MM.1S (cell line): ENCODE data around the gene FGF9.

Source experiments
- DNase-seq: peaks from one replicate; pipeline ENCODE4 v3.0.0-alpha.2; 2015
- H2AFZ ChIP-seq: fragments of 300-600 bp; sonication (generic); 2 replicates; pipeline ENCODE4 v1.6.0; 2016; ENCODE audit warnings: antibody characterized with exemption, low read length
- H3F3A ChIP-seq: fragments of 300-600 bp; sonication (generic); 2 replicates; pipeline ENCODE4 v1.6.1; 2016; ENCODE audit warnings: mild to moderate bottlenecking, antibody characterized with exemption, low read length, moderate library complexity, mixed read lengths; ENCODE audit not compliant: insufficient read depth
- H3K27ac ChIP-seq: fragments of 300-600 bp; sonication (generic); 2 replicates; pipeline ENCODE4 v1.5.1; 2016; ENCODE audit warnings: mild to moderate bottlenecking, low read length
- H3K27me3 ChIP-seq: fragments of 300-600 bp; sonication (generic); replicated peaks from 2 replicates; pipeline ENCODE4 v1.6.0; 2016; ENCODE audit warnings: low read length; ENCODE audit not compliant: insufficient read depth
- H3K36me3 ChIP-seq: fragments of 300-600 bp; sonication (generic); replicated peaks from 2 replicates; pipeline ENCODE4 v1.6.1; 2016; ENCODE audit warnings: mild to moderate bottlenecking, low read length, mixed read lengths; ENCODE audit not compliant: insufficient read depth
- H3K4me1 ChIP-seq: fragments of 300-600 bp; sonication (generic); 2 replicates; pipeline ENCODE4 v1.6.1; 2016; ENCODE audit warnings: low read length, mixed read lengths
- H3K4me2 ChIP-seq: fragments of 300-600 bp; sonication (generic); 2 replicates; pipeline ENCODE4 v1.6.0; 2016; ENCODE audit warnings: low read depth, low read length
- H3K4me3 ChIP-seq: fragments of 300-600 bp; sonication (generic); 2 replicates; pipeline ENCODE4 v1.5.1; 2016; ENCODE audit warnings: low read length, mixed read lengths
- H3K79me2 ChIP-seq: fragments of 300-600 bp; sonication (generic); 2 replicates; pipeline ENCODE4 v1.6.1; 2016; ENCODE audit warnings: mixed run types, low read length, mixed read lengths
- H3K9ac ChIP-seq: fragments of 300-600 bp; sonication (generic); 2 replicates; pipeline ENCODE4 v1.6.1; 2016; ENCODE audit warnings: low read length, mixed read lengths
- H3K9me2 ChIP-seq: fragments of 300-600 bp; sonication (generic); replicated peaks from 2 replicates; pipeline ENCODE4 v1.6.1; 2016; ENCODE audit warnings: mild to moderate bottlenecking, low read length, mixed read lengths; ENCODE audit not compliant: insufficient read depth
- H3K9me3 ChIP-seq: fragments of 300-600 bp; sonication (generic); replicated peaks from 2 replicates; pipeline ENCODE4 v1.6.1; 2016; ENCODE audit warnings: mild to moderate bottlenecking, low read length, mixed read lengths; ENCODE audit not compliant: insufficient read depth
- H4K20me1 ChIP-seq: fragments of 300-600 bp; sonication (generic); 2 replicates; pipeline ENCODE4 v1.6.1; 2016; ENCODE audit warnings: mild to moderate bottlenecking, low read length, moderate library complexity, mixed read lengths; ENCODE audit not compliant: insufficient read depth
- EZH2 ChIP-seq: fragments of 300-600 bp; sonication (generic); optimal IDR thresholded peaks from 2 replicates; pipeline ENCODE3; 2017; ENCODE audit warnings: low read depth, mild to moderate bottlenecking, antibody characterized with exemption, low read length, mixed read lengths
- EZH2phosphoT487 ChIP-seq: fragments of 300-600 bp; sonication (generic); IDR thresholded peaks from 2 replicates; pipeline ENCODE4 v1.6.1; 2018; ENCODE audit warnings: antibody characterized with exemption, low read length
- TF ChIP-seq, protein P1 (sequence below): fragments of 300-600 bp; sonication (generic); IDR thresholded peaks from 2 replicates; pipeline ENCODE4 v1.5.1; 2016; ENCODE audit warnings: antibody characterized with exemption, low read length, mixed read lengths

FGF9 gene

DNA sequence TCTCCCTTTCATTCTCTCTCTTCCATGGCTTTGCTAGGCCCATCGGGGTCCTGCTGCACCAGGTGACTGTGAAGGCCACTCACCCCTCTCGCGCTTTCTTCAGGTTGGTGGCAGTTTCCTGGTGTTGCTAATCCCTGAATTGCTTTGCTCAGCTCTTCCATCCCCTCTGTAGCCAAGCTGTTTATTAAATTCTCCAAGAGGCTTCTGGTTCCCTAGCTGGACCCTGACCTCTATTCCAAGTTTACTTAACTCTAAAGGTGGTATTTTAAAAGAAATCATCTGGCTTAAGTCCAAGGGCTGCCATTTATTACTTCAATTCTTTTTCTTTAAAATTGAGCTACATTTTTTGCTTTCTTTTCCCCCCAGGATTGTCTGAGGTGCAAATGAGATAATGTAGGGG lies 34.2 kb upstream of the FGF9 start:
- H3K9me3 ChIP-seq: no peaks in the 10 kb centered on the region
- no peaks in the 10 kb centered on the region for H3K9me2 ChIP-seq
- TF ChIP-seq, protein P1, sequence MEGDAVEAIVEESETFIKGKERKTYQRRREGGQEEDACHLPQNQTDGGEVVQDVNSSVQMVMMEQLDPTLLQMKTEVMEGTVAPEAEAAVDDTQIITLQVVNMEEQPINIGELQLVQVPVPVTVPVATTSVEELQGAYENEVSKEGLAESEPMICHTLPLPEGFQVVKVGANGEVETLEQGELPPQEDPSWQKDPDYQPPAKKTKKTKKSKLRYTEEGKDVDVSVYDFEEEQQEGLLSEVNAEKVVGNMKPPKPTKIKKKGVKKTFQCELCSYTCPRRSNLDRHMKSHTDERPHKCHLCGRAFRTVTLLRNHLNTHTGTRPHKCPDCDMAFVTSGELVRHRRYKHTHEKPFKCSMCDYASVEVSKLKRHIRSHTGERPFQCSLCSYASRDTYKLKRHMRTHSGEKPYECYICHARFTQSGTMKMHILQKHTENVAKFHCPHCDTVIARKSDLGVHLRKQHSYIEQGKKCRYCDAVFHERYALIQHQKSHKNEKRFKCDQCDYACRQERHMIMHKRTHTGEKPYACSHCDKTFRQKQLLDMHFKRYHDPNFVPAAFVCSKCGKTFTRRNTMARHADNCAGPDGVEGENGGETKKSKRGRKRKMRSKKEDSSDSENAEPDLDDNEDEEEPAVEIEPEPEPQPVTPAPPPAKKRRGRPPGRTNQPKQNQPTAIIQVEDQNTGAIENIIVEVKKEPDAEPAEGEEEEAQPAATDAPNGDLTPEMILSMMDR: no peak
- TF ChIP-seq EZH2phosphoT487: no peak
- TF ChIP-seq EZH2: no peak
- peak overlapping the region; percentile 73; the same call in 1 of the 2 replicates for H3K4me2 ChIP-seq
- DNase-seq: no peak
- H3K9ac ChIP-seq: no peak overlapping the region
- no peaks in the 10 kb centered on the region for H4K20me1 ChIP-seq
- peak overlapping the region; percentile 69; the same call in 1 of the 2 replicates for H2AFZ ChIP-seq
- H3F3A ChIP-seq: no peaks in the 10 kb centered on the region
- no peaks in the 10 kb centered on the region for H3K36me3 ChIP-seq
- H3K79me2 ChIP-seq: no peaks in the 10 kb centered on the region
- H3K27me3 ChIP-seq: no peaks in the 10 kb centered on the region
- no peak overlapping the region for H3K4me3 ChIP-seq
- H3K27ac ChIP-seq: no peak overlapping the region
- H3K4me1 ChIP-seq: no peaks in the 10 kb centered on the region

DNA sequence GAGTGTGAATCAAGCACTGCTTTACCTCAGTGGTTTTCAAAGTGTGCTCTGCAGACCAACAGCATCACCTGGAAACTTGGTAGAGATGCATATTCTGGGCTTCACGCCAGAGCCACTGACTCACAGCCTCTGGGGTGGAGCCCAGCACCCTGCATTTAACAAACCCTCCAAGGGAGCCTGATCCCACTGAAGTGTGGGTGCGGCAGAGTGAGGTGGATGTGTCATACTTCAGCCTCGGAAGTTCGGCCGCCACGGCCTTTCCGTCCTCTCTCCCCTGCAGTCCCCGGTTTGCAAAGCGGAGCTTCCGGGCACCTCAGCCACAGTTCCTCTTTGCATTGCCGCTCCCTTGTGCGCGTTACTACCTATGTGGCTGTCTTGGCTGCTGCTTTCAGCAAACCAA lies 33.6 kb upstream of the FGF9 start:
- peak overlapping the region; percentile 69 for H2AFZ ChIP-seq

DNA sequence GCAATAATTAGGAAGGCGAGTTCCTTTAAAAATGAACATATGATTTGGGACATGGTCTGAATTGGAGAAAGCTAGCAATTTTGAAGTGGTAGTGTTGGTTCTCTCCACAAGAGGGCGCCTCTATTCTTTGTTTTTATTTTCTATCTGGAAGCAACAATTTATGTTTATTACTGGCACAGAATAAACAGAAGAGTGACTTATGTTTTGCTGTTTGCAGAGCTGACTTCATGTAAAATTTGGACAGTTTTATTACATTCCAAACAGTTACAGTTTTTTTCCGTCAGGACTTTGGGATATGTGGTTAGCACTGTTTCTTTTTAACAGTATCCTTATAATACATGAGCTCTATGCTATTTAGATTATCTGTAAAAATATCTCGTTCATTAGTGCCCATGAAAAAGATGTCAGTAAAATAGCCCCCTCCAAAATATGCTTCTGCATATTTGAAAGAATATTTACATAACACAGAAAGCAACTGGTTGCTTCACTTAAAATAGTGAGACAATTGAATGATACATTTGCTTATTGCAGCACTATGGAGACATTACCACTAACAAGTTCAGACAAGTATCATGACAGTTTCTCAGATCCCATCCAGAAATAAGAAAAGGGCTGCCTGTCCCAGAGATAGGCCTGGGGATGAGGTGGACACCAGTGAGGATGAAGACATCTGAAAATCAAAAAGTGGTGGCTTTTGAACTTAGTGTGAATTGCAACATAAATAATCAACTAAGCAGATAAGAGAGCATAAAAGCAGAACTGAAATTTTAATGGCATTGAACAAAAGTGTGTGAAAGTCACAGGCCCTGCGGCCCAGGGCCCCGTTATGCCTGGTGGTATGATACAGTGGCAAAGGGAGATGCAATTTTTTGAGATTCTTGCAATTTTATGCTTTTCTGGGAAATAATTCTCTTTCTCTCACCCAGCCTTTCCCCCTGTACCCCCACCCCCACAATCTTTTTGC lies 32.3 kb upstream of the FGF9 start:
- H4K20me1 ChIP-seq: no peaks in the 10 kb centered on the region
- TF ChIP-seq, protein P1: peak; percentile 48
- TF ChIP-seq EZH2: no peak
- TF ChIP-seq EZH2phosphoT487: no peak
- no peaks in the 10 kb centered on the region for H3K9me2 ChIP-seq
- H3K4me2 ChIP-seq: peak overlapping the region; percentile 73; the same call in 1 of the 2 replicates
- H3F3A ChIP-seq: no peaks in the 10 kb centered on the region
- H3K4me3 ChIP-seq: no peak overlapping the region
- H3K27ac ChIP-seq: no peak overlapping the region
- H3K79me2 ChIP-seq: no peaks in the 10 kb centered on the region
- DNase-seq: peak; percentile 15
- no peaks in the 10 kb centered on the region for H3K4me1 ChIP-seq
- no peaks in the 10 kb centered on the region for H3K27me3 ChIP-seq
- no peaks in the 10 kb centered on the region for H3K9me3 ChIP-seq
- H2AFZ ChIP-seq: peak overlapping the region; percentile 69; the same call in 1 of the 2 replicates
- H3K36me3 ChIP-seq: no peaks in the 10 kb centered on the region
- H3K9ac ChIP-seq: no peak overlapping the region

More for the DNA sequence above, 33.6 kb upstream of the FGF9 start:
- no peaks in the 10 kb centered on the region for H3K79me2 ChIP-seq
- no peaks in the 10 kb centered on the region for H3F3A ChIP-seq
- peak overlapping the region; percentile 73 for H3K4me2 ChIP-seq
- no peaks in the 10 kb centered on the region for H3K36me3 ChIP-seq
- TF ChIP-seq EZH2phosphoT487: no peak
- TF ChIP-seq, protein P1: no peak
- no peak for TF ChIP-seq EZH2
- no peaks in the 10 kb centered on the region for H3K4me1 ChIP-seq
- H3K4me3 ChIP-seq: peak overlapping the region; percentile 12
- no peaks in the 10 kb centered on the region for H3K9me3 ChIP-seq
- H3K27ac ChIP-seq: peak overlapping the region; percentile 38; the same call in 1 of the 2 replicates
- DNase-seq: peak; percentile 32
- no peak overlapping the region for H3K9ac ChIP-seq
- no peaks in the 10 kb centered on the region for H3K9me2 ChIP-seq
- H3K27me3 ChIP-seq: no peaks in the 10 kb centered on the region
- H4K20me1 ChIP-seq: no peaks in the 10 kb centered on the region
